Measurements from ENCODE around the gene XPR1. TPM values are rescaled to one million over a fixed set of nuclear protein-coding genes. Genes with fewer than 3 reads are reported as not detected.

The XPR1 gene
- polyA plus RNA-seq, 2 donors, result 2.4 to 3.9 TPM

DNA sequence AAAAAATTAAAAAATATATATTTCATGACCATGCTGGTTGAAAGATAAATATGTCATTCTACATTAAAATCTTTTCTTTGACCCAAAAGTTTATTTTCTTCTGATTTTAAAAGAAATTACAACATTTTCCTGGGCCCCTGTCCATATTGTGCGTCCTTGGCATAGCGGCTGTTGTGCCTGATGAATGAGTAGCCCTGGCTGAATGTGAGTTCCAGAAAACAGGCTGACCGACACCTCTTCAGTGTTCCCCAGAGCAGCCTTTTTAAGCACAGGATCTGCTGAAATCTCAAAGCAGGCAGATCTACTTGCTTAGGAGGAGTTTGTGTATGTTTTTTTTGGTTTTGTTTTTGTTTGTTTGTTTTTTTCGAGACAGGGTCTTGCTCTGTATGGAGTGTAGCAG, 300.6 kb downstream of the XPR1 start:
- no peak overlapping the region for H3K4me3 ChIP-seq (ENCODE audit: low read depth in 1 of 2, low read length in 2 of 2)
- 90 to 97% methylated on average over 4 of the region's 4 CpGs for WGBS, 2 donors

DNA sequence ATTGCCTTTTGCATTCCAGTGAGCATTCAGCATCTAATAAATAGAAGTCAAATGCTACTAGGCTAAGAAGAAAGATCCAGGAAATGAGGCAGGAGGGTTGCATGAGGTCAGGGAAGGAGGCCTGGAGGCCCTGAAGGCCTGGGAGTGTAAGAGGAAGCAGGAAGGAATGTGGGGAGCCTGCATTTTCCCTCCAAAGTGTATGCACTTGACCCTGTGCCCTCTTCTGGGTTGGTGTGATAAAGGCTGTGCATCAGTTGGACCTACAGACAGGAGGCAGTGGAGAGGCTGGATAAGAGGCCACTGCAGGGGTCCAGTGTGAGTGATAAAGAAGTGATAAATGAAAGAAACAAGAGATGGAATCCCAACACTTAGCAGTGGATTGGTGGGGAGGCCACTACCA, 301.3 kb downstream of the XPR1 start:
- Histone ChIP-seq H3K27me3 (ENCODE audit: control insufficient read depth in 1 of 2, insufficient read depth in 2 of 2, low read length in 2 of 2) (no peaks in the 10 kb centered on the region), H3K36me3 (ENCODE audit: control insufficient read depth in 2 of 2, insufficient read depth in 2 of 2, low read length in 1 of 2) (peaks cover 0 to 6% of the 10 kb centered on the region in 2 donors), H3K27ac (ENCODE audit: low read depth in 2 of 2, low read length in 1 of 2) (no peak overlapping the region), H3K4me1 (ENCODE audit: control insufficient read depth in 2 of 2, insufficient read depth in 2 of 2, low read length in 1 of 2) (no peaks in the 10 kb centered on the region), H3K4me3 (ENCODE audit: low read depth in 1 of 2, low read length in 2 of 2) (no peak overlapping the region), H3K9me3 (ENCODE audit: control insufficient read depth in 2 of 2, insufficient read depth in 1 of 2, low read depth in 1 of 2, low read length in 1 of 2) (no peaks in the 10 kb centered on the region)

More for the DNA sequence above, 300.6 kb downstream of the XPR1 start:
- no peaks in the 10 kb centered on the region for H3K27me3 ChIP-seq (ENCODE audit: control insufficient read depth in 1 of 2, insufficient read depth in 2 of 2, low read length in 2 of 2)
- no peaks in the 10 kb centered on the region for H3K4me1 ChIP-seq (ENCODE audit: control insufficient read depth in 2 of 2, insufficient read depth in 2 of 2, low read length in 1 of 2)
- H3K27ac ChIP-seq (ENCODE audit: low read depth in 2 of 2, low read length in 1 of 2), result no peak overlapping the region
- peaks cover 0 to 6% of the 10 kb centered on the region in 2 donors for H3K36me3 ChIP-seq (ENCODE audit: control insufficient read depth in 2 of 2, insufficient read depth in 2 of 2, low read length in 1 of 2)
- no peaks in the 10 kb centered on the region for H3K9me3 ChIP-seq (ENCODE audit: control insufficient read depth in 2 of 2, insufficient read depth in 1 of 2, low read depth in 1 of 2, low read length in 1 of 2)

- no peak overlapping the region for H3K4me3 ChIP-seq (ENCODE audit: low read depth in 1 of 2, low read length in 2 of 2)
- WGBS, 2 donors, result 77 to 80% methylated on average over 7 of the region's 7 CpGs
- H3K4me1 ChIP-seq (ENCODE audit: control insufficient read depth in 2 of 2, insufficient read depth in 2 of 2, low read length in 1 of 2), result no peaks in the 10 kb centered on the region
- peaks cover 0 to 5% of the 10 kb centered on the region in 2 donors for H3K36me3 ChIP-seq (ENCODE audit: control insufficient read depth in 2 of 2, insufficient read depth in 2 of 2, low read length in 1 of 2)
- no peaks in the 10 kb centered on the region for H3K27me3 ChIP-seq (ENCODE audit: control insufficient read depth in 1 of 2, insufficient read depth in 2 of 2, low read length in 2 of 2)
- H3K9me3 ChIP-seq (ENCODE audit: control insufficient read depth in 2 of 2, insufficient read depth in 1 of 2, low read depth in 1 of 2, low read length in 1 of 2), result no peaks in the 10 kb centered on the region
- no peak overlapping the region for H3K27ac ChIP-seq (ENCODE audit: low read depth in 2 of 2, low read length in 1 of 2)
Observed at GRCh38 chr1:180934563-180934962, 302.7 kb downstream of the XPR1 start.

- Histone ChIP-seq H3K9me3 (ENCODE audit: control insufficient read depth in 2 of 2, insufficient read depth in 1 of 2, low read depth in 1 of 2, low read length in 1 of 2) (no peaks in the 10 kb centered on the region), H3K27me3 (ENCODE audit: control insufficient read depth in 1 of 2, insufficient read depth in 2 of 2, low read length in 2 of 2) (no peaks in the 10 kb centered on the region), H3K27ac (ENCODE audit: low read depth in 2 of 2, low read length in 1 of 2) (no peak overlapping the region), H3K36me3 (ENCODE audit: control insufficient read depth in 2 of 2, insufficient read depth in 2 of 2, low read length in 1 of 2) (peaks cover 0 to 2% of the 10 kb centered on the region in 2 donors), H3K4me1 (ENCODE audit: control insufficient read depth in 2 of 2, insufficient read depth in 2 of 2, low read length in 1 of 2) (no peaks in the 10 kb centered on the region), H3K4me3 (ENCODE audit: low read depth in 1 of 2, low read length in 2 of 2) (no peak overlapping the region)
- 74 to 86% methylated on average over 42 to 45 of the region's 45 CpGs for WGBS, 2 donors
Observed at GRCh38 chr1:180935326-180936109, 303.7 kb downstream of the XPR1 start.

GRCh38 chr1:180936110-180937011, 304.5 kb downstream of the XPR1 start:
- Histone ChIP-seq H3K9me3 (ENCODE audit: control insufficient read depth in 2 of 2, insufficient read depth in 1 of 2, low read depth in 1 of 2, low read length in 1 of 2) (no peaks in the 10 kb centered on the region), H3K27ac (ENCODE audit: low read depth in 2 of 2, low read length in 1 of 2) (no peak overlapping the region), H3K36me3 (ENCODE audit: control insufficient read depth in 2 of 2, insufficient read depth in 2 of 2, low read length in 1 of 2) (peaks cover 0 to 2% of the 10 kb centered on the region in 2 donors), H3K4me3 (ENCODE audit: low read depth in 1 of 2, low read length in 2 of 2) (no peak overlapping the region), H3K4me1 (ENCODE audit: control insufficient read depth in 2 of 2, insufficient read depth in 2 of 2, low read length in 1 of 2) (no peaks in the 10 kb centered on the region), H3K27me3 (ENCODE audit: control insufficient read depth in 1 of 2, insufficient read depth in 2 of 2, low read length in 2 of 2) (no peaks in the 10 kb centered on the region)
- 87 to 89% methylated on average over 28 of the region's 28 CpGs for WGBS, 2 donors

DNA sequence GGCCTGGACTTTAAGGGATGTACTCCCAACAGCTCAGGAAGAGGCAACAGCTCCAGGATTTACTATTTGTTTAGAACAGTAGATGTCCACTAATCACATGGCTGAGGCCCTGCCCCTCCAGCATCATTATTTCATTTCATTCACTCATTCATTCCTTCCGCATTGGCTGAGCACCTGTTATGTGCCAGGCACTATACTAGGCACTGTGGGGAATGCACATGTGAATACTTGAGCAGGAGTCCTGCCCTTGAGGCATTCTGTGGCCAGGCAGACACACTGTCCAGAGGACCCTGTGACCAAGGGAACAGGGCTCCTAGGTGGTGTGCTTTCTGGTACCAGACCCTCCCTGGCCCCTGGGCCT, 305.2 kb downstream of the XPR1 start:
- peaks cover 0 to 2% of the 10 kb centered on the region in 2 donors for H3K36me3 ChIP-seq (ENCODE audit: control insufficient read depth in 2 of 2, insufficient read depth in 2 of 2, low read length in 1 of 2)
- H3K27me3 ChIP-seq (ENCODE audit: control insufficient read depth in 1 of 2, insufficient read depth in 2 of 2, low read length in 2 of 2), result no peaks in the 10 kb centered on the region
- H3K4me1 ChIP-seq (ENCODE audit: control insufficient read depth in 2 of 2, insufficient read depth in 2 of 2, low read length in 1 of 2), result no peaks in the 10 kb centered on the region
- no peaks in the 10 kb centered on the region for H3K9me3 ChIP-seq (ENCODE audit: control insufficient read depth in 2 of 2, insufficient read depth in 1 of 2, low read depth in 1 of 2, low read length in 1 of 2)
- no peak overlapping the region for H3K4me3 ChIP-seq (ENCODE audit: low read depth in 1 of 2, low read length in 2 of 2)
- H3K27ac ChIP-seq (ENCODE audit: low read depth in 2 of 2, low read length in 1 of 2), result no peak overlapping the region
- WGBS, 2 donors, result 62 to 80% methylated on average over 1 of the region's 1 CpG

- WGBS, 2 donors, result 72 to 80% methylated on average over 8 to 9 of the region's 9 CpGs
- Histone ChIP-seq H3K36me3 (ENCODE audit: control insufficient read depth in 2 of 2, insufficient read depth in 2 of 2, low read length in 1 of 2) (peaks cover 0 to 2% of the 10 kb centered on the region in 2 donors), H3K4me3 (ENCODE audit: low read depth in 1 of 2, low read length in 2 of 2) (no peak overlapping the region)
Observed at GRCh38 chr1:180937624-180938225, 305.9 kb downstream of the XPR1 start.

GRCh38 chr1:180939073-180939710, 307.4 kb downstream of the XPR1 start:
- no peaks in the 10 kb centered on the region for H3K4me1 ChIP-seq (ENCODE audit: control insufficient read depth in 2 of 2, insufficient read depth in 2 of 2, low read length in 1 of 2)
- no peak overlapping the region for H3K4me3 ChIP-seq (ENCODE audit: low read depth in 1 of 2, low read length in 2 of 2)
- peaks cover 0 to 2% of the 10 kb centered on the region in 2 donors for H3K36me3 ChIP-seq (ENCODE audit: control insufficient read depth in 2 of 2, insufficient read depth in 2 of 2, low read length in 1 of 2)
- WGBS, 2 donors, result 73 to 75% methylated on average over 9 of the region's 9 CpGs
- H3K27me3 ChIP-seq (ENCODE audit: control insufficient read depth in 1 of 2, insufficient read depth in 2 of 2, low read length in 2 of 2), result no peaks in the 10 kb centered on the region
- no peak overlapping the region for H3K27ac ChIP-seq (ENCODE audit: low read depth in 2 of 2, low read length in 1 of 2)
- H3K9me3 ChIP-seq (ENCODE audit: control insufficient read depth in 2 of 2, insufficient read depth in 1 of 2, low read depth in 1 of 2, low read length in 1 of 2), result no peaks in the 10 kb centered on the region

More at GRCh38 chr1:180937624-180938225, 305.9 kb downstream of the XPR1 start:
- no peak overlapping the region for H3K27ac ChIP-seq (ENCODE audit: low read depth in 2 of 2, low read length in 1 of 2)
- H3K9me3 ChIP-seq (ENCODE audit: control insufficient read depth in 2 of 2, insufficient read depth in 1 of 2, low read depth in 1 of 2, low read length in 1 of 2), result no peaks in the 10 kb centered on the region
- H3K27me3 ChIP-seq (ENCODE audit: control insufficient read depth in 1 of 2, insufficient read depth in 2 of 2, low read length in 2 of 2), result no peaks in the 10 kb centered on the region
- H3K4me1 ChIP-seq (ENCODE audit: control insufficient read depth in 2 of 2, insufficient read depth in 2 of 2, low read length in 1 of 2), result no peaks in the 10 kb centered on the region

DNA sequence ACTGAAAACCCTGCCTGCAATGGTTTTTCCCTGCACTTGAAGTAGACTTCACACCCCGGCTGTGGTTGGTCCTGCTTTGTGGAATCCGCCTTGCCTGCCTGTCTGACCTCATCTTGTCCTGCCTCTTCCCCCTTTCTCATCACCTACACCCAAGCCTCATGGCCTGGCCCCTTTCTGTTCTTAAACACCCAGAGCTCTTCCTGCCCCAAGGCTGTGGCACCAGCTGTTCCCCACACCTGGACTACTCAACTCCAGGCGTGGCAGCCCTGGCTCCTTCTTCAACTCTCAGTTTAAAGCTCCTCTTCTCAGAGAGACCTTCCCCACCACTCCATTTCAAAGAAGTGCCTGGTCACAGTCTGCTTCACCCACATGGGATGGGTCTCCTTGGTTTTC, 307.9 kb downstream of the XPR1 start:
- no peaks in the 10 kb centered on the region for H3K27me3 ChIP-seq (ENCODE audit: control insufficient read depth in 1 of 2, insufficient read depth in 2 of 2, low read length in 2 of 2)
- no peak overlapping the region for H3K4me3 ChIP-seq (ENCODE audit: low read depth in 1 of 2, low read length in 2 of 2)
- no peak overlapping the region for H3K27ac ChIP-seq (ENCODE audit: low read depth in 2 of 2, low read length in 1 of 2)
- no peaks in the 10 kb centered on the region for H3K4me1 ChIP-seq (ENCODE audit: control insufficient read depth in 2 of 2, insufficient read depth in 2 of 2, low read length in 1 of 2)
- peaks cover 0 to 4% of the 10 kb centered on the region in 2 donors for H3K36me3 ChIP-seq (ENCODE audit: control insufficient read depth in 2 of 2, insufficient read depth in 2 of 2, low read length in 1 of 2)
- H3K9me3 ChIP-seq (ENCODE audit: control insufficient read depth in 2 of 2, insufficient read depth in 1 of 2, low read depth in 1 of 2, low read length in 1 of 2), result no peaks in the 10 kb centered on the region
- WGBS, 2 donors, result 73 to 78% methylated on average over 3 of the region's 3 CpGs
